Omental fat pad (tissue), 4 donors: ENCODE measurements around the gene BICRAL. TPM values are rescaled to one million over a fixed set of nuclear protein-coding genes. Genes with fewer than 3 reads are reported as not detected.

Experiments
- ATAC-seq: fragments of 150-250 bp; one replicate; pipeline ENCODE4 v1.9.1; 2016; ENCODE audit warnings: mild to moderate bottlenecking, moderate library complexity; ENCODE audit not compliant: low FRiP score
- DNase-seq: peaks from one replicate; pipeline ENCODE4 v3.0.0-alpha.2; 2019; ENCODE audit warnings: low spot score
- CTCF ChIP-seq, 3 donors: fragments of 450-650 bp; IDR thresholded peaks; one replicate each; pipeline ENCODE4 v1.5.1; 2016 to 2017; ENCODE audit warnings: antibody characterized with exemption in 3 of 3, mild to moderate bottlenecking in 3 of 3, moderate library complexity in 2 of 3
- total RNA-seq, 4 donors: library from RNA; depleted of rRNA; stranded (reverse); fragments of >200 nt; gene quantifications; one replicate each; pipeline ENCODE4 v1.1.0, GENCODE V29; 2016

The BICRAL gene
- total RNA-seq, 4 donors from 2014 or later = 7.6 to 18.8 (median 12.9) TPM

GRCh38 chr6:42846505-42846904 is 64.7 kb downstream of the BICRAL start:
- no peak for TF ChIP-seq CTCF (IDR thresholded peaks at IDR 0.05)
- DNase-seq (no peak), ATAC-seq (no peak)

GRCh38 chr6:42848700-42849099 is 66.8 kb downstream of the BICRAL start:
- TF ChIP-seq CTCF (IDR thresholded peaks at IDR 0.05) = no peak
- no peak for ATAC-seq
- DNase-seq = no peak

DNA sequence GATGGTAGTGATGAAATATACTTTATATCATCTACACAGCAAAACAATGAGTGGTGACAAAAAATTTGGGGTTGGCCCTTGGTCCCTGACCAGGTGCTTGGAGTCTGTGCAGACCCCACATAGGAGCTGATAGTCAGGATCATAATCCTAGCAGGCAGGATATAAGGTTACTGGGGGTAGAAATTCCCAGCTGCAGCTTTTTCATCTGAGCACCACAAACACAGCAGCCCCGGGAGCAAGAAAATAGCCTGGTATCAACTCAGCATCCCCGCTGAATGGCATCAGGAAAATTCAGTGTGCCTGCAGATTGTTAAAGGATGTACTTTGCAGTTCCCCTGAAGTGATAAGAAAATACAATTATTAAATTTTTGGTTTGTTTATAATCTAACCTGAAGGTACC is 69.7 kb downstream of the BICRAL start:
- ATAC-seq (no peak), DNase-seq (no peak)
- no peak for TF ChIP-seq CTCF (IDR thresholded peaks at IDR 0.05)

DNA sequence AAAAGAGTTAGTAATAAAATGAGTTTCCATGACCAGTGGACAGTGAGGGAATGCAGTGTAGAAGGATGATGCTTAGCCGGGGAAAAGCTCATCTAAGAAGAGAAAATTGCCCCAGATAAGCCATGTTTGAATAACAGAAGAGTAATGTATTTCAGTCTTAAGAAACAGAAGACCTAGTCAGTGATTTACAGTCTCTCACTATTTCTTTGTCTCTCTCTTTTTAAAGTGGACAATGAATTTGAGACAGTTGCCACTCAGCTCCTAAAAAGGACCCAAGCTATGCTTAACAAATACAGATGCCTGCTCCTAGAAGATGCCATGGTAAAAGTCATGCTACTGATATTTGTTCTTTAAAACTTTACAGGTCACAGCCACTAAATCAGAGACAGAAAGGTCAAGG is 78.2 kb downstream of the BICRAL start:
- no peak for TF ChIP-seq CTCF (IDR thresholded peaks at IDR 0.05)
- DNase-seq (no peak), ATAC-seq (no peak)

DNA sequence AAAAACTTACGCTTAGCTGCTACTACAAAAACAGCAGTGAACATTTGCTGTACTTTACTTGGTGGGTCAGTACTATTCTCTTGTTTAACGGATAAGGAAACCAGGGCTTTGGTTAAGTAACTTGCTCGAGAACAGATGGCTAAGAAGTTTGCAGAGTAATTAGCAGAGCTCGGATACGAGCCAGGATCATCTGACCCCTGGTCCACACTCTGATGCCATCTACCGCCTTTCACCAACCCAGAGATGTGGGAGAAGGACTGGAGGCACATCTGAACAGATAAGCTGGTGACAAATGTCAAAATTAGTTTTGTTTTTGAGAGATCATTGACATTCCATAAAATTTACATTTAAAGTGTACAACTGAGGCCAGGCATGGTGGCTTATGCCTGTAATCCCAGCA is 78.6 kb downstream of the BICRAL start:
- ATAC-seq (no peak), DNase-seq (no peak)
- TF ChIP-seq CTCF (IDR thresholded peaks at IDR 0.05) = no peak

- ATAC-seq (no peak), DNase-seq (no peak)
- no peak for TF ChIP-seq CTCF (IDR thresholded peaks at IDR 0.05)
These were observed 82.8 kb downstream of the BICRAL start for GRCh38 chr6:42864602-42865001.

DNA sequence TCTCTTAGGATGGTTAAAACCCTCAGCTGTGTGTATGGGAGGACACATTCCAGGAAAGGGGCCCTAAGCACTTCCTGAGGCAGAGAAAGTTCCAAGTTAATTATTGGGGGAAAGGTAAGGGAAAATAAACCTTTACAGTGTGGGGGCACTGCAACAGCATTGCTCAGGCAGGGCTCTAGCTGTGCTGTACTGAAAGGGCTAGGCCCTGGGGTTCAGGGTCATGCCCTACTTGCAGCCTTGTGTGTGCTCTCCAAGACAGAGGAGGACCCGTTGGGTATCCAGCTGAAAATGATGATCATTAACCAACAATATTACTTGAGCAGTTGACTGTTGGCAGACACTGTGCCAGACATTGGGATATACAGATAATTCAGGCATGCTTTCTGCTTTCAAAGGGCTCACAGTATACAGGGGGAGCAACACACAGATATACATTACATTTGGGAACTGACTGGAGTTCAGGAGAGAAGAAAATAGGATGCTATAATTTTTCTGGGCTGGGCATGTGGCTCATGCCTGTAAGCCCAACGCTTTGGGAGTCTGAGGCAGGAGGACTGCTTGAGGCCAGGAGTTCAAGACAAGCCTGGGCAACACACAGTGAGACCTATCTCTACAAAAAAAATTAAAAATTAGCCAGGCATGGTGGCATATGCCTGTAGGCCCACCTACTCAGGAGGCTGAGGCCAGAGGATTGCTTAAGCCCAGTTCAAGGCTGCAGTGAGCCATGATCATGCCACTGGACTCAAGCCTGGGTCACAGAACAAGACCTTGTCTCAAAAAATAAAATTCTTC is 88.5 kb downstream of the BICRAL start:
- TF ChIP-seq CTCF (IDR thresholded peaks at IDR 0.05) = no peak
- ATAC-seq (no peak), DNase-seq (no peak)
